Breast epithelium (tissue), 4 donors: ENCODE data around the gene PRDM11. TPM values are rescaled to one million over a fixed set of nuclear protein-coding genes. Genes with fewer than 3 reads are reported as not detected.

Experiments
- DNase-seq, 2 donors: peaks; one replicate each; pipeline ENCODE4 v3.0.0-alpha.2; 2019; ENCODE audit warnings: low spot score in 2 of 2
- H3K27ac ChIP-seq, 2 donors: fragments of 200-600 bp; sonication (generic) in 1 of 2; one replicate each; pipeline ENCODE4 v1.5.1; 2016 to 2019; ENCODE audit warnings: mild to moderate bottlenecking in 1 of 2
- H3K27me3 ChIP-seq, 2 donors: fragments of 200-600 bp; sonication (generic) in 1 of 2; one replicate each; pipeline versions ENCODE4 v1.5.1 to v1.6.0; 2017 to 2019; ENCODE audit warnings: control low read depth in 1 of 2, mild to moderate bottlenecking in 1 of 2
- H3K36me3 ChIP-seq: fragments of 200-600 bp; one replicate; pipeline ENCODE4 v1.5.1; 2019
- H3K4me1 ChIP-seq, 2 donors: fragments of 200-600 bp; sonication (generic); one replicate each; pipeline ENCODE4 v1.5.1; 2016 to 2019; ENCODE audit warnings: control low read depth in 1 of 2
- H3K4me3 ChIP-seq, 3 donors: fragments of 200-600 bp; sonication (generic); 1 replicate in 2 of 3; 2 replicates in 1 of 3; pipeline ENCODE4 v1.5.1; 2016 to 2019; ENCODE audit warnings: mild to moderate bottlenecking in 3 of 3, moderate library complexity in 2 of 3
- H3K9me3 ChIP-seq, 2 donors: fragments of 200-600 bp; sonication (generic) in 1 of 2; one replicate each; pipeline ENCODE4 v1.5.1; 2016 to 2019; ENCODE audit warnings: control low read depth in 1 of 2
- CTCF ChIP-seq, 3 donors: fragments of 450-650 bp; IDR thresholded peaks; one replicate each; pipeline ENCODE4 v1.5.1; 2016 to 2017; ENCODE audit warnings: antibody characterized with exemption in 3 of 3, mild to moderate bottlenecking in 3 of 3, moderate library complexity in 3 of 3
- POLR2A ChIP-seq: fragments of 450-650 bp; IDR thresholded peaks from one replicate; pipeline ENCODE4 v1.6.1; 2016; ENCODE audit warnings: antibody characterized with exemption, mild to moderate bottlenecking, moderate library complexity
- POLR2AphosphoS5 ChIP-seq, 3 donors: sonication (generic); formaldehyde crosslinking; IDR thresholded peaks; one replicate each; pipeline ENCODE4 v1.6.1; 2017; ENCODE audit warnings: antibody characterized with exemption in 3 of 3
- intact Hi-C: fragments of 100-400 bp; cut with DNase I; formaldehyde crosslinking; loops from one replicate; pipeline ENCODE4 v1.15.1; 2023; ENCODE audit warnings: low total_unique reads
- total RNA-seq, 3 donors: library from RNA; depleted of rRNA; stranded (reverse); fragments of >200 nt; gene quantifications; one replicate each; pipeline ENCODE4 v1.1.0, GENCODE V29; 2016

The PRDM11 gene
- total RNA-seq, 3 donors from 2014 or later: 6.9 to 10.9 (median 10.8) TPM

- H3K9me3 ChIP-seq: no peaks in the 10 kb centered on the region
- DNase-seq: no peak
- intact Hi-C loops: no loop called here
- H3K27me3 ChIP-seq: no peaks in the 10 kb centered on the region
- TF ChIP-seq CTCF (IDR thresholded peaks at IDR 0.05) (no peak), POLR2A (no peak)
- no peaks in the 10 kb centered on the region for H3K4me1 ChIP-seq
- no peaks in the 10 kb centered on the region for H3K36me3 ChIP-seq
- H3K4me3 ChIP-seq: no peak overlapping the region
- no peak overlapping the region for H3K27ac ChIP-seq
These were observed 116.5 kb downstream of the PRDM11 start for GRCh38 chr11:45262900-45263299.

DNA sequence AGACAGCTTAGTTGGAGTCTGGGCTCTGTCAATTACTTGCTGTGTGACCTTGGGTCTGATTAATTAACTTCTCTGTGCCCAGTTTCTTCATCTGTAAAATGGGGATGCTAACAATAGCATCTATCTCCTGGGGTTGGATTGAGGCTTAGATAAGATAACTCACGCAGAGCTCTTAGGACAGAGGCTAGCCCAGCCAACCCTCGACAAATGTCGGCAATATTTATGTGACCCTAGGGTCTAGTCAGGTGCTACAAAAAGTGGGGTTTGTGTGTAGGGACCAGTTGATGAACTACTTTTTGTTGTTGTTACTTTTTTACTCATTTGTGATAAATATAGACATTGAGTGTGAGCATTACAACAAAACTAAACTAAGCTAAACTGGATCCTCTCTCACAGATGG, 117.3 kb downstream of the PRDM11 start:
- Histone ChIP-seq H3K4me3 (no peak overlapping the region), H3K4me1 (no peaks in the 10 kb centered on the region), H3K27ac (no peak overlapping the region), H3K27me3 (no peaks in the 10 kb centered on the region), H3K36me3 (no peaks in the 10 kb centered on the region), H3K9me3 (no peaks in the 10 kb centered on the region)
- intact Hi-C loops: no loop called here
- TF ChIP-seq POLR2AphosphoS5 (IDR thresholded peaks at IDR 0.05) (no peak), CTCF (IDR thresholded peaks at IDR 0.05) (no peak), POLR2A (no peak)
- no peak for DNase-seq

DNA sequence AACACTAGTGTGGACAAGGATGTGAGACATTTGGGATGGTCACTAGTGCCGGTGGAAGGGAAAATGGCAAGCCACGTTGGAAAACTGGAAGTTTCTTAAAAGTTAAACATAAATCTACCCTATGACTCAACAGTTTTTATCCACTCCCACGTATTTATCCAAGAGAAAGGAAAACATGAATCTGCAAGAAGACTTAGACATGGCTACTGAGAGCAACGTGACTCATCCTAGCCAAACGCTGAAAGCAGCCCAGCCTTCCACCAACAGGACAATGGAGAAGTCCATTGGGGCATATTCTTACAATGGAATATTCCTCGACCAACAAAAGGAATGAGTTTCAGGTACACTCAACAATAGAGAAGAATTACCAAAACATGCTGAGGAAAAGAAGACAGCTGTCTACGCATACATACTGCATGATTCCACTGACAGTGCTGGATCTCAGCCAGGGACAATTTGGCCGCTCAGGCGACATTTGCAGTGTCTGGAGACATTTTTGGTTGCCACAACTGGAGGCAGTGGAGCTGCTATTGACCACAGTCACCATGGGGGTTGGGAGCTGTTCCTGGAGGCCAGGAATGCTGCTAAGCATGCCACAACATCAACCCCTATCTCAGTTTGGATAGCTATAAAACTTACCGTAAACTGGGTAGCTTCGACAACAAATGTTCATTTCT, 118.5 kb downstream of the PRDM11 start:
- H3K27ac ChIP-seq: no peak overlapping the region
- H3K4me3 ChIP-seq: no peak overlapping the region
- no peak for TF ChIP-seq POLR2A
- no peak for TF ChIP-seq POLR2AphosphoS5 (IDR thresholded peaks at IDR 0.05)
- TF ChIP-seq CTCF (IDR thresholded peaks at IDR 0.05): no peak
- H3K27me3 ChIP-seq: no peaks in the 10 kb centered on the region
- DNase-seq: no peak
- no peaks in the 10 kb centered on the region for H3K36me3 ChIP-seq
- no peaks in the 10 kb centered on the region for H3K9me3 ChIP-seq
- intact Hi-C loops: no loop called here
- H3K4me1 ChIP-seq: no peaks in the 10 kb centered on the region

DNA sequence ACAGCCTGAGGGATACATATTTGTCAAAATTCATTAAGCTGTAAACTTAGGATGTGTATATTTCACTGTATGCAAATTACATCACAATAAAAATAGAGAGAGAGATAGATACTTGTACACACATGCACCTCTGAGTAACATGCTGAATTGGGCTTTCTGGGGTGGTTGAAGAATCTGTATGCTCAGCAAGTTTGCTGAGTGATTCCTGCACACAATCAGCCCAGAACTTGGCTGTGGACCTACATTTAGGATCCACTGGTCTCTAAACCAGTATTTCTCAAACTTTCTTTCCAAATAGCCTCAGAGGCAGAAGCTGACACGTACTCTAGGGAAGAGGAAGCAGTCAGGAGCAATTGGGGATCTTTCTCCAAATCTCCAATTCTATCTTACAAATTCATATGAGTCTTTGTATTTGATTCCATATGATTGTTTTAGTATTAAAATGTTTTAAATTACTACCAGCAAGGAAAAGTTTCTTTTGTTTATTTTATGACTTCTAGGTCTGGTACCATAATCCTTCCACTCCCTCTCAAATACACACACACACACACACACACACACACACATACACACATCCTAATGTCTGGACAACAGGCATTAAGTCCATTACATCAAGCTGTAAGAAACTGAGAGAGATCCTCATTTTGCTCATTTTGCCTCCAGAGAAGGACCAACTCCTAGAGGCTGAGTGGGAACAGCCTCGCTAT, 119.7 kb downstream of the PRDM11 start:
- no peak overlapping the region for H3K27ac ChIP-seq
- H3K27me3 ChIP-seq: no peaks in the 10 kb centered on the region
- no peak for TF ChIP-seq POLR2A
- TF ChIP-seq CTCF (IDR thresholded peaks at IDR 0.05): no peak
- TF ChIP-seq POLR2AphosphoS5 (IDR thresholded peaks at IDR 0.05): no peak
- intact Hi-C loops: no loop called here
- no peak overlapping the region for H3K4me3 ChIP-seq
- no peaks in the 10 kb centered on the region for H3K4me1 ChIP-seq
- H3K36me3 ChIP-seq: no peaks in the 10 kb centered on the region
- no peak for DNase-seq
- H3K9me3 ChIP-seq: no peaks in the 10 kb centered on the region

DNA sequence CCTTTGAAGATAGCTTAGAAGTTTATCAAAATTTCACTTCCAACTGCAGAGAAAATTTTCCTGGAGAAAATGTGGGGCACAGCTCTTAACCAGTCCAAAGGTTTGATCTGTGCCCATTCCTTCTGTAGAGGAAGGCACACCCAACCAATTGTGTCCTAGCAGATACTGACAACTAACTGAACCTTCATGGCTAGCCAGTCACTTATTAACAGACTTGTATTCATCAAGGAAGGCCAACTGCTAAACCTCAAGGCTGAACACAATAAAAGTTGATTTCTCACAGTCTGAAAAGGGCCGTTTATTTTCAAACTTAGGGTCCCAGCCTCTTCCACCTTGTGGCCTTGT, 120.2 kb downstream of the PRDM11 start:
- TF ChIP-seq POLR2A (no peak), CTCF (IDR thresholded peaks at IDR 0.05) (no peak), POLR2AphosphoS5 (IDR thresholded peaks at IDR 0.05) (no peak)
- H3K27me3 ChIP-seq: no peaks in the 10 kb centered on the region

More for the DNA sequence above, 120.2 kb downstream of the PRDM11 start:
- Histone ChIP-seq H3K36me3 (no peaks in the 10 kb centered on the region), H3K4me3 (no peak overlapping the region), H3K9me3 (no peaks in the 10 kb centered on the region), H3K4me1 (no peaks in the 10 kb centered on the region), H3K27ac (no peak overlapping the region)
- intact Hi-C loops: no loop called here
- DNase-seq: no peak
